Loucy (cell line): ENCODE measurements around the gene ZNF891.

Experiments
- CTCF ChIP-seq: fragments of 200-600 bp; sonication (generic); conservative IDR thresholded peaks from 2 replicates; pipeline ENCODE4 v1.5.1; 2014; ENCODE audit warnings: mild to moderate bottlenecking, antibody characterized with exemption, low read length
- EZH2phosphoT487 ChIP-seq: fragments of 200-600 bp; IDR thresholded peaks from 2 replicates; pipeline ENCODE4 v1.6.1; 2018; ENCODE audit warnings: antibody characterized with exemption, mild to moderate bottlenecking, moderate library complexity, borderline replicate concordance

- TF ChIP-seq CTCF: no peak
- no peak for TF ChIP-seq EZH2phosphoT487
These were observed 66.5 kb downstream of the ZNF891 start for GRCh38 chr12:133063556-133063955.
